ENCODE measurements around the gene PIEZO2. TPM values are rescaled to one million over a fixed set of nuclear protein-coding genes. Genes with fewer than 3 reads are reported as not detected.

PIEZO2 gene
- total and polyA plus RNA-seq, 10 donors, result 0.42 to 13.0 (median 8.0) TPM

- intact Hi-C loops (cut with DNase I; ENCODE audit: low total_unique reads), result no loop called here
- H3K4me3 ChIP-seq, result no peak overlapping the region
These were observed 372.9 kb downstream of the PIEZO2 start for GRCh38 chr18:10776493-10776892.

GRCh38 chr18:10775026-10775425 lies 374.3 kb downstream of the PIEZO2 start:
- H3K4me3 ChIP-seq, result no peak overlapping the region
- H3K9me3 ChIP-seq, result peaks cover 0 to 6% (median 0%) of the 10 kb centered on the region in 8 donors
- WGBS, 5 donors, result 51 to 67% (median 61%) methylated on average over 5 of the region's 5 CpGs
- H3K27ac ChIP-seq, result no peak overlapping the region
- no peak for DNase-seq
- H3K4me1 ChIP-seq, result no peaks in the 10 kb centered on the region
- H3K27me3 ChIP-seq (replicated peaks in 1 of 7), result peaks cover 0 to under 1% (median 0%) of the 10 kb centered on the region in 7 donors
- no peaks in the 10 kb centered on the region for H3K36me3 ChIP-seq
- intact Hi-C loops (cut with DNase I; ENCODE audit: low total_unique reads), result no loop called here
- TF ChIP-seq POLR2A (IDR thresholded peaks at IDR 0.05) (no peak), POLR2AphosphoS5 (IDR thresholded peaks at IDR 0.05) (no peak), CTCF (IDR thresholded peaks at IDR 0.05 in 8 of 11, conservative IDR thresholded peaks at IDR 0.05 in 3 of 11) (no peak)

More at GRCh38 chr18:10776493-10776892, 372.9 kb downstream of the PIEZO2 start:
- Histone ChIP-seq H3K4me1 (no peaks in the 10 kb centered on the region), H3K27ac (no peak overlapping the region), H3K27me3 (replicated peaks in 1 of 7) (peaks cover 0 to 9% (median 0%) of the 10 kb centered on the region in 7 donors), H3K9me3 (peaks cover 0 to 6% (median 0%) of the 10 kb centered on the region in 8 donors), H3K36me3 (no peaks in the 10 kb centered on the region)
- 80 to 87% (median 83%) methylated on average over 6 of the region's 6 CpGs for WGBS, 5 donors
- TF ChIP-seq POLR2A (IDR thresholded peaks at IDR 0.05), result no peak
- TF ChIP-seq CTCF (IDR thresholded peaks at IDR 0.05 in 8 of 11, conservative IDR thresholded peaks at IDR 0.05 in 3 of 11), result no peak
- TF ChIP-seq POLR2AphosphoS5 (IDR thresholded peaks at IDR 0.05), result no peak
- DNase-seq, result no peak

- H3K27me3 ChIP-seq (replicated peaks in 1 of 7), result no peaks in the 10 kb centered on the region
- H3K4me1 ChIP-seq, result no peaks in the 10 kb centered on the region
These were observed 378.2 kb downstream of the PIEZO2 start for GRCh38 chr18:10771053-10771709.

More at GRCh38 chr18:10771053-10771709, 378.2 kb downstream of the PIEZO2 start:
- intact Hi-C loops (cut with DNase I; ENCODE audit: low total_unique reads), result no loop called here
- WGBS, 5 donors, result 16 to 39% (median 25%) methylated on average over 3 of the region's 3 CpGs
- TF ChIP-seq POLR2AphosphoS5 (IDR thresholded peaks at IDR 0.05) (no peak), CTCF (IDR thresholded peaks at IDR 0.05 in 8 of 11, conservative IDR thresholded peaks at IDR 0.05 in 3 of 11) (no peak), POLR2A (IDR thresholded peaks at IDR 0.05) (no peak)
- Histone ChIP-seq H3K4me3 (no peak overlapping the region), H3K9me3 (peaks cover 0 to 6% (median 0%) of the 10 kb centered on the region in 8 donors), H3K36me3 (no peaks in the 10 kb centered on the region), H3K27ac (no peak overlapping the region)
- no peak for DNase-seq

Measured in spleen (tissue), 11 donors.